Caco-2 (cell line): ENCODE data around the gene CSN2. TPM values are rescaled to one million over a fixed set of nuclear protein-coding genes. Genes with fewer than 3 reads are reported as not detected.

Source experiments
- BruUV-seq: library from RNA; stranded (reverse); fragments of 400-500 nt; replicated peaks from 2 replicates; lab custom pipeline; 2021; lab: Mats Ljungman, UMichigan
- CTCF ChIA-PET: fragments of 300-600 bp; sonication (Branson Sonifier 250); formaldehyde crosslinking; loops from one replicate; lab custom pipeline; 2022; ENCODE audit warnings: antibody characterized with exemption; lab: Charles Lee
- POLR2A ChIA-PET: fragments of 300-600 bp; sonication (Branson Sonifier 250); formaldehyde crosslinking; loops from one replicate; lab custom pipeline; 2022; ENCODE audit warnings: antibody characterized with exemption; lab: Charles Lee
- DNase-seq, 2 experiments: peaks; one replicate each; pipeline versions ENCODE4 v3.0.0 to v3.0.0-alpha.2; 2020 to 2022
- H3K27me3 ChIP-seq: replicated peaks from 2 replicates; pipeline ENCODE4 v1.6.0; 2011; ENCODE audit warnings: low read length; ENCODE audit not compliant: control insufficient read depth, insufficient read depth
- H3K36me3 ChIP-seq: 2 replicates; pipeline ENCODE4 v1.5.1; 2011; ENCODE audit warnings: low read length; ENCODE audit not compliant: control insufficient read depth, insufficient read depth
- H3K4me1 ChIP-seq: fragments of 250-450 bp; sonication (Bioruptor Pico); 2 replicates; pipeline ENCODE4 v1.5.1; 2020; ENCODE audit warnings: mild to moderate bottlenecking
- H3K4me3 ChIP-seq: 2 replicates; pipeline ENCODE4 v1.5.1; 2011; ENCODE audit warnings: low read depth, mild to moderate bottlenecking, control low read depth, low read length
- H3K9me3 ChIP-seq: fragments of 250-450 bp; sonication (Bioruptor Pico); 2 replicates; pipeline ENCODE4 v1.5.1; 2020; ENCODE audit warnings: mild to moderate bottlenecking, moderate library complexity
- H3K27ac Mint-ChIP-seq: one replicate; pipeline ENCODE4 v1.8.0; 2022; ENCODE audit warnings: mixed read lengths; ENCODE audit not compliant: unreplicated experiment
- H3K27me3 Mint-ChIP-seq: one replicate; pipeline ENCODE4 v1.8.0; 2022; ENCODE audit warnings: mixed read lengths; ENCODE audit not compliant: insufficient read depth, unreplicated experiment
- H3K36me3 Mint-ChIP-seq: one replicate; pipeline ENCODE4 v1.8.0; 2022; ENCODE audit warnings: mild to moderate bottlenecking, mixed read lengths; ENCODE audit not compliant: insufficient read depth, unreplicated experiment
- H3K4me1 Mint-ChIP-seq: one replicate; pipeline ENCODE4 v1.8.0; 2022; ENCODE audit warnings: low read depth, mixed read lengths; ENCODE audit not compliant: unreplicated experiment
- H3K4me3 Mint-ChIP-seq: one replicate; pipeline ENCODE4 v1.8.0; 2022; ENCODE audit warnings: mild to moderate bottlenecking, moderate library complexity, mixed read lengths; ENCODE audit not compliant: unreplicated experiment
- H3K9me3 Mint-ChIP-seq: one replicate; pipeline ENCODE4 v1.8.0; 2022; ENCODE audit warnings: mixed read lengths; ENCODE audit not compliant: unreplicated experiment
- CTCF ChIP-seq, 2 experiments: fragments of 200-600 bp in 1 of 2; IDR thresholded peaks; 1 replicate in 1 of 2; 2 replicates in 1 of 2; pipeline versions ENCODE4 v1.5.1 to v1.8.0; 2011 to 2022; ENCODE audit warnings: antibody characterized with exemption in 1 of 2, control low read depth in 1 of 2, inconsistent platforms in 1 of 2, low read depth in 1 of 2, low read length in 1 of 2, mild to moderate bottlenecking in 1 of 2, moderate library complexity in 1 of 2; ENCODE audit not compliant: insufficient read depth in 1 of 2, severe bottlenecking in 1 of 2, unreplicated experiment in 1 of 2
- intact Hi-C: fragments of 100-400 bp; cut with micrococcal nuclease; formaldehyde crosslinking; loops from one replicate; pipeline ENCODE4 v1.10.0; 2022; ENCODE audit not compliant: unreplicated experiment
- total RNA-seq: library from RNA; stranded (reverse); gene quantifications from 2 replicates; pipeline ENCODE4 v1.2.3, GENCODE V29; 2022

Gene CSN2
- total RNA-seq, 1 experiment from 2014 or later, result not detected

DNA sequence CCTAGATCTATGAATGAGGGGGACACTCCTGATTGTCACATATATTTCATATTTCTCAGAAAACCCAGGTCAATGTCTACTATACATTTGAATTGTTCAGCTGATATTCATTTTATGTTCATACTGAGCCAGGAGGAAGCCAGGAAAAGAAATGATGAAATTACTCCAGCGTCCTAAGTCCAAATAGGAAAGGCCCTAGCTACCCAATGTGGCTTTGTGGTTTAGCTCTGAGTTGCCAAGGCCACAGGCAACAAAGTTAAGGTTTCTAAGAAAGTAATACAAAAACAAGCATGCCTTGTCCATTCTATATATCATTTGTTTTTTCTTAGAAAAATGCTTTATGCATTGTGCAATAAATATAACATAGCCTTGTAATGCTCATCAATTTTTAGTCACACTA, 4.5 kb upstream of the CSN2 start:
- no peak for DNase-seq
- Histone ChIP-seq H3K4me1 (no peaks in the 10 kb centered on the region), H3K9me3 (no peaks in the 10 kb centered on the region), H3K36me3 (no peaks in the 10 kb centered on the region), H3K27me3 (no peaks in the 10 kb centered on the region), H3K4me3 (no peak overlapping the region)
- no peaks in the 10 kb centered on the region for H3K4me1 Mint-ChIP-seq
- peaks cover 11% of the 10 kb centered on the region for H3K9me3 Mint-ChIP-seq
- H3K36me3 Mint-ChIP-seq, result no peaks in the 10 kb centered on the region
- no peak for TF ChIP-seq CTCF (IDR thresholded peaks at IDR 0.05; ENCODE audit: insufficient read depth in 1 of 2, low read depth in 1 of 2, low read length in 1 of 2, severe bottlenecking in 1 of 2, unreplicated experiment in 1 of 2)
- no TSS peak for BruUV-seq
- intact Hi-C loops, result no loop called here
- no peak overlapping the region for H3K27ac Mint-ChIP-seq
- no peaks in the 10 kb centered on the region for H3K27me3 Mint-ChIP-seq
- ChIA-PET CTCF (no interaction called here), POLR2A (no interaction called here)
- no peak overlapping the region for H3K4me3 Mint-ChIP-seq

- Mint-ChIP-seq H3K9me3 (no peaks in the 10 kb centered on the region), H3K4me3 (no peak overlapping the region), H3K4me1 (no peaks in the 10 kb centered on the region), H3K27me3 (no peaks in the 10 kb centered on the region), H3K27ac (no peak overlapping the region), H3K36me3 (no peaks in the 10 kb centered on the region)
- Histone ChIP-seq H3K9me3 (no peaks in the 10 kb centered on the region), H3K36me3 (no peaks in the 10 kb centered on the region), H3K4me1 (no peaks in the 10 kb centered on the region), H3K27me3 (no peaks in the 10 kb centered on the region), H3K4me3 (no peak overlapping the region)
- POLR2A ChIA-PET, result no interaction called here
- BruUV-seq, result no TSS peak
- no peak for TF ChIP-seq CTCF (IDR thresholded peaks at IDR 0.05; ENCODE audit: insufficient read depth in 1 of 2, low read depth in 1 of 2, low read length in 1 of 2, severe bottlenecking in 1 of 2, unreplicated experiment in 1 of 2)
- CTCF ChIA-PET, result no interaction called here
- no peak for DNase-seq
- intact Hi-C loops, result no loop called here
Measured at GRCh38 chr4:69957209-69957608, 8.3 kb downstream of the CSN2 start.

DNA sequence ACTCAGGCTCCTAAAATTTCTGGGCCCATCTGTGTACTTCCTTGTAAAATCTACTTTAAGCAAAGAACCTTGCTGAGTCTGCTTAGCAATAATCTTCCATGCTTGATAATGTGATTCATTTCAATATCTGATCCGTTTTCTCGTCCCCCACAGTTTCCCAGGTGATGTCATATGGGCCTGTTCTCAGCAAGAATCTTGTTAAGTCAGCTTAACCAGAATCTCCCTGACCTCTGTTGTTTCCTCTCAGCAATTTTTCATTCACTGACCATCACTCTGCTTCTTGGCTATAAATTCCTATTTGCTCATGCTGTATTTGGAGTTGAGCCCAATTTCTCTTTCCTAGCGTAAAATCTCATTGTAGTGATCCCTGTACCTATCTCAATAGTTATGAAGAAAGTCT, 13.9 kb downstream of the CSN2 start:
- DNase-seq, result no peak
- H3K9me3 Mint-ChIP-seq, result no peaks in the 10 kb centered on the region
- no peaks in the 10 kb centered on the region for H3K9me3 ChIP-seq
- no peaks in the 10 kb centered on the region for H3K36me3 Mint-ChIP-seq
- no peaks in the 10 kb centered on the region for H3K4me1 ChIP-seq
- H3K4me1 Mint-ChIP-seq, result no peaks in the 10 kb centered on the region
- H3K27ac Mint-ChIP-seq, result no peak overlapping the region
- no peak overlapping the region for H3K4me3 ChIP-seq
- POLR2A ChIA-PET, result no interaction called here
- intact Hi-C loops, result no loop called here
- CTCF ChIA-PET, result no interaction called here
- H3K27me3 ChIP-seq, result no peaks in the 10 kb centered on the region
- TF ChIP-seq CTCF (IDR thresholded peaks at IDR 0.05; ENCODE audit: insufficient read depth in 1 of 2, low read depth in 1 of 2, low read length in 1 of 2, severe bottlenecking in 1 of 2, unreplicated experiment in 1 of 2), result no peak
- no peaks in the 10 kb centered on the region for H3K36me3 ChIP-seq
- no peaks in the 10 kb centered on the region for H3K27me3 Mint-ChIP-seq
- no peak overlapping the region for H3K4me3 Mint-ChIP-seq
- no TSS peak for BruUV-seq
